Measurements from ENCODE around the gene JMJD4.

Gene JMJD4

GRCh38 chr1:227759341-227760300 is 24.5 kb upstream of the JMJD4 start:
- Histone ChIP-seq H3K9me3 (ENCODE audit: control insufficient read depth, insufficient read depth, low read length) (no peaks in the 10 kb centered on the region), H3K79me2 (ENCODE audit: control insufficient read depth, low read length) (peaks cover 2% of the 10 kb centered on the region; the same call in 1 of the 2 replicates), H4K20me1 (ENCODE audit: control insufficient read depth, insufficient read depth, low read depth, low read length) (no peaks in the 10 kb centered on the region), H3K9me2 (replicated peaks; ENCODE audit: control insufficient read depth, low read length) (no peaks in the 10 kb centered on the region), H3K36me3 (ENCODE audit: control insufficient read depth, low read length) (peaks cover 28% of the 10 kb centered on the region), H3K4me2 (ENCODE audit: low read length) (no peak overlapping the region), H3K27me3 (ENCODE audit: control insufficient read depth, low read length) (no peaks in the 10 kb centered on the region), H3K27ac (ENCODE audit: low read depth, low read length) (no peak overlapping the region), H3F3A (ENCODE audit: control insufficient read depth, insufficient read depth) (no peaks in the 10 kb centered on the region), H3K4me3 (ENCODE audit: low read length) (no peak overlapping the region), H3K4me1 (ENCODE audit: control insufficient read depth, low read length) (peaks cover 3% of the 10 kb centered on the region)
- TF ChIP-seq CTCF (IDR thresholded peaks at IDR 0.05; ENCODE audit: low read depth, low read length, poor library complexity, severe bottlenecking) (no peak), EZH2phosphoT487 (IDR thresholded peaks at IDR 0.05; ENCODE audit: borderline replicate concordance, low read length) (no peak)

GRCh38 chr1:227758366-227758765 is 23.3 kb upstream of the JMJD4 start:
- Histone ChIP-seq H3K4me2 (ENCODE audit: low read length) (no peak overlapping the region), H3K9me2 (replicated peaks; ENCODE audit: control insufficient read depth, low read length) (no peaks in the 10 kb centered on the region), H4K20me1 (ENCODE audit: control insufficient read depth, insufficient read depth, low read depth, low read length) (no peaks in the 10 kb centered on the region), H3K36me3 (ENCODE audit: control insufficient read depth, low read length) (peaks cover 28% of the 10 kb centered on the region), H3K79me2 (ENCODE audit: control insufficient read depth, low read length) (peaks cover 4% of the 10 kb centered on the region), H3K4me3 (ENCODE audit: low read length) (no peak overlapping the region), H3K4me1 (ENCODE audit: control insufficient read depth, low read length) (peaks cover 3% of the 10 kb centered on the region), H3F3A (ENCODE audit: control insufficient read depth, insufficient read depth) (no peaks in the 10 kb centered on the region), H3K9me3 (ENCODE audit: control insufficient read depth, insufficient read depth, low read length) (no peaks in the 10 kb centered on the region), H3K27ac (ENCODE audit: low read depth, low read length) (no peak overlapping the region), H3K27me3 (ENCODE audit: control insufficient read depth, low read length) (no peaks in the 10 kb centered on the region)
- TF ChIP-seq EZH2phosphoT487 (IDR thresholded peaks at IDR 0.05; ENCODE audit: borderline replicate concordance, low read length), result no peak
- TF ChIP-seq CTCF (IDR thresholded peaks at IDR 0.05; ENCODE audit: low read depth, low read length, poor library complexity, severe bottlenecking), result no peak

- H3K36me3 ChIP-seq (ENCODE audit: control insufficient read depth, low read length), result peaks cover 28% of the 10 kb centered on the region
- H3K27ac ChIP-seq (ENCODE audit: low read depth, low read length), result no peak overlapping the region
Measured at GRCh38 chr1:227757781-227758180, 22.7 kb upstream of the JMJD4 start.

More at GRCh38 chr1:227757781-227758180, 22.7 kb upstream of the JMJD4 start:
- H3F3A ChIP-seq (ENCODE audit: control insufficient read depth, insufficient read depth), result no peaks in the 10 kb centered on the region
- H3K4me1 ChIP-seq (ENCODE audit: control insufficient read depth, low read length), result peaks cover 3% of the 10 kb centered on the region
- no peaks in the 10 kb centered on the region for H3K9me3 ChIP-seq (ENCODE audit: control insufficient read depth, insufficient read depth, low read length)
- H4K20me1 ChIP-seq (ENCODE audit: control insufficient read depth, insufficient read depth, low read depth, low read length), result no peaks in the 10 kb centered on the region
- no peaks in the 10 kb centered on the region for H3K9me2 ChIP-seq (replicated peaks; ENCODE audit: control insufficient read depth, low read length)
- H3K27me3 ChIP-seq (ENCODE audit: control insufficient read depth, low read length), result no peaks in the 10 kb centered on the region
- TF ChIP-seq CTCF (IDR thresholded peaks at IDR 0.05; ENCODE audit: low read depth, low read length, poor library complexity, severe bottlenecking) (no peak), EZH2phosphoT487 (IDR thresholded peaks at IDR 0.05; ENCODE audit: borderline replicate concordance, low read length) (no peak)
- H3K79me2 ChIP-seq (ENCODE audit: control insufficient read depth, low read length), result peaks cover 4% of the 10 kb centered on the region
- no peak overlapping the region for H3K4me2 ChIP-seq (ENCODE audit: low read length)
- no peak overlapping the region for H3K4me3 ChIP-seq (ENCODE audit: low read length)

All from DOHH2 (cell line).